NT2/D1 (cell line): Measurements from ENCODE around the gene C6orf52.
"Not testable (repeated sequence)": the region's sequence is repeated elsewhere in the genome, so short reads cannot be mapped to it uniquely, and the experiment has no call there.

Experiments
- SUZ12 ChIP-seq: IDR thresholded peaks from 2 replicates; pipeline ENCODE4 v1.6.1; 2011; ENCODE audit not compliant: insufficient read length, insufficient read depth; ENCODE audit errors: extremely low read depth
- ZNF274 ChIP-seq: IDR thresholded peaks from 2 replicates; pipeline ENCODE4 v1.6.1; 2011; ENCODE audit warnings: mild to moderate bottlenecking, low read depth, low read length

- TF ChIP-seq SUZ12, ZNF274: not testable (repeated sequence)
Measured at GRCh38 chr6:10741643-10742042, 47.2 kb upstream of the C6orf52 start.
